ENCODE data around the gene SNRPE. TPM values are rescaled to one million over a fixed set of nuclear protein-coding genes. Genes with fewer than 3 reads are reported as not detected.

The SNRPE gene
- total and polyA plus RNA-seq, 2 experiments from 2014 or later = 66.2 to 504 TPM

DNA sequence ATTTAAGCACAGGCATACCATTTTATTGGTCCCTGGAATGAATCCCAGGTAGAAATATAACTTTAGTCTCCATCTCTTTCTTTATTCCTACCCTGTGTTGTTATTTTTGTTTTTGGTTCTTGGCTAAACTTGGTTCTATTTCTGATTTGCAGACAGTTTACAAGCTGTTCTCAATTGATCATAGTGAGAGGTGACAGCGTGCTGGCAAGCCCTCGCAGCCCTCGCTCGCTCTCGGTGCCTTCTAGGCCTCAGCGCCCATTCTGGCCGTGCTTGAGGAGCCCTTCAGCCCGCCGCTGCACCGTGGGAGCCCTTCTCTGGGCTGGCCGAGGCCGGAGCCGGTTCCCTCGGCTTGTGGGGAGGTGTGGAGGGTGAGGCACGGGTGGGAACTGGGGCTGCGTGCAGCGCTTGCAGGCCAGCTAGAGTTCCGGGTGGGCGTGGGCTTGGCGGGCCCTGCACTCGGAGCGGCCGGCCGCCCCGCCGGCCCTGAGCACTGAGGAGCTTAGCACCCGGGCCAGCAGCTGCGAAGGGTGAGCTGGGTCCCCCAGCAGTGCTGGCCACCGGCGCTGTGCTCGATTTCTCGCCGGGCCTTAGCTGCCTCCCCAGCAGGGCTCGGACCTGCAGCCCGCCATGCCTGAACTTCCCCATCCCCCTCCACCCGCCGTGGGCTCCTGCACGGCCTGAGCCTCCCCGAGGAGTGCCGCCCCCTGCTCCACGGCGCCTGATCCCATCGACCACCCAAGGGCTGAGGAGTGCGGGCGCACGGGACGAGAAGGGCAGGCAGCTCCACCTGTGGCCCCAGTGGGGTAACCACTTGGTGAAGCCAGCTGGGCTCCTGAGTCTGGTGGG lies 38.7 kb downstream of the SNRPE start:
- Histone ChIP-seq H3K36me3 (no peaks in the 10 kb centered on the region), H3K27me3 (no peaks in the 10 kb centered on the region), H3K4me3 (no peak overlapping the region), H3K27ac (no peak overlapping the region), H3K9me3 (ENCODE audit: low read depth) (no peaks in the 10 kb centered on the region), H3K4me1 (ENCODE audit: low read depth) (no peaks in the 10 kb centered on the region)
- TF ChIP-seq, protein P1, sequence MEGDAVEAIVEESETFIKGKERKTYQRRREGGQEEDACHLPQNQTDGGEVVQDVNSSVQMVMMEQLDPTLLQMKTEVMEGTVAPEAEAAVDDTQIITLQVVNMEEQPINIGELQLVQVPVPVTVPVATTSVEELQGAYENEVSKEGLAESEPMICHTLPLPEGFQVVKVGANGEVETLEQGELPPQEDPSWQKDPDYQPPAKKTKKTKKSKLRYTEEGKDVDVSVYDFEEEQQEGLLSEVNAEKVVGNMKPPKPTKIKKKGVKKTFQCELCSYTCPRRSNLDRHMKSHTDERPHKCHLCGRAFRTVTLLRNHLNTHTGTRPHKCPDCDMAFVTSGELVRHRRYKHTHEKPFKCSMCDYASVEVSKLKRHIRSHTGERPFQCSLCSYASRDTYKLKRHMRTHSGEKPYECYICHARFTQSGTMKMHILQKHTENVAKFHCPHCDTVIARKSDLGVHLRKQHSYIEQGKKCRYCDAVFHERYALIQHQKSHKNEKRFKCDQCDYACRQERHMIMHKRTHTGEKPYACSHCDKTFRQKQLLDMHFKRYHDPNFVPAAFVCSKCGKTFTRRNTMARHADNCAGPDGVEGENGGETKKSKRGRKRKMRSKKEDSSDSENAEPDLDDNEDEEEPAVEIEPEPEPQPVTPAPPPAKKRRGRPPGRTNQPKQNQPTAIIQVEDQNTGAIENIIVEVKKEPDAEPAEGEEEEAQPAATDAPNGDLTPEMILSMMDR (IDR thresholded peaks at IDR 0.05; ENCODE audit: low read depth, low read length) = no peak
- no peak for DNase-seq (ENCODE audit: low read depth in 1 of 2, low spot score in 1 of 2)

DNA sequence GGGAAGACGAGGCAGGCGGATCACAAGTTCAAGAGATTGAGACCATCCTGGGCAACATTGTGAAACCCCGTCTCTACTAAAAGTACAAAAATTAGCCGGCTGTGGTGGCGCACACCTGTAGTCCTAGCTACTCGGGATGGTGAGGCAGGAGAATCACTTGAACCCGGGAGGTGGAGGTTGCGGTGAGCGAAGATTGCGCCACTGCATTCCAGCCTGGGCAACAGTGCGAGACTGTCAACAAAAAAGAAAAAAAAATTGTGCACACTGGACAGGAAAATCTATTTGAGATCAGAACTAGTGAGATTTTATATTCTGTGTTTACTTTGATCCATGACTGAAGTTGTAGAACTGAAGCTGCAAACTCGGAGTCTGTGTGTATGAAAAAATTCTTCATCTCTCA lies 40.2 kb downstream of the SNRPE start:
- TF ChIP-seq, protein P1 (IDR thresholded peaks at IDR 0.05; ENCODE audit: low read depth, low read length) = no peak
- Histone ChIP-seq H3K36me3 (no peaks in the 10 kb centered on the region), H3K4me3 (no peak overlapping the region), H3K27ac (no peak overlapping the region), H3K4me1 (ENCODE audit: low read depth) (no peaks in the 10 kb centered on the region), H3K9me3 (ENCODE audit: low read depth) (no peaks in the 10 kb centered on the region), H3K27me3 (no peaks in the 10 kb centered on the region)
- no peak for DNase-seq (ENCODE audit: low read depth in 1 of 2, low spot score in 1 of 2)

- no peaks in the 10 kb centered on the region for H3K27me3 ChIP-seq
- TF ChIP-seq, protein P1 (IDR thresholded peaks at IDR 0.05; ENCODE audit: low read depth, low read length) = no peak
- H3K4me1 ChIP-seq (ENCODE audit: low read depth) = no peaks in the 10 kb centered on the region
- H3K27ac ChIP-seq = no peak overlapping the region
- H3K4me3 ChIP-seq = no peak overlapping the region
- no peaks in the 10 kb centered on the region for H3K9me3 ChIP-seq (ENCODE audit: low read depth)
- H3K36me3 ChIP-seq = no peaks in the 10 kb centered on the region
- no peak for DNase-seq (ENCODE audit: low read depth in 1 of 2, low spot score in 1 of 2)
Observed at GRCh38 chr1:203905275-203905674, 43.9 kb downstream of the SNRPE start.

GRCh38 chr1:203906932-203907331 lies 45.5 kb downstream of the SNRPE start:
- DNase-seq (ENCODE audit: low read depth in 1 of 2, low spot score in 1 of 2) = peak in 1 of 2 donors; percentile 88
- Histone ChIP-seq H3K4me1 (ENCODE audit: low read depth) (no peaks in the 10 kb centered on the region), H3K27ac (no peak overlapping the region), H3K9me3 (ENCODE audit: low read depth) (no peaks in the 10 kb centered on the region), H3K4me3 (no peak overlapping the region), H3K27me3 (no peaks in the 10 kb centered on the region), H3K36me3 (no peaks in the 10 kb centered on the region)
- TF ChIP-seq, protein P1 (IDR thresholded peaks at IDR 0.05; ENCODE audit: low read depth, low read length) = no peak

DNA sequence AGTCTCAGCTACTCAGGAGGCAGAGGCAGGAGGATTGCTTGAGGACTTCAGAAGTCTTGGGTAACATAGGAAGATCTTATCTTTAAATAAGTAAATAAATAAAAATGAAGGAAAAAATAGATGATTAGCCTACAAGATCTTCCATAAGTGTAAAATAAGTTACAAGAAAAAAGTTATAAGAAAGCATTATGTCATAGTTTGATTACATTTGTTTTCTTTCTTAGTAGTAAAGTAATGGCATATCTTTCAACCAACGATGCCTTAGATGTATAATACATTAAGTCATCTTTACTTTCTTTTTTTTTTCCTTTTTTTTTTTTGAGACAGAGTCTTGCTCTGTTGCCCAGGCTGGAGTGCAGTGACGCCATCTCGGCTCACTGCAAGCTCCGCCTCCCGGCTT lies 46.5 kb downstream of the SNRPE start:
- Histone ChIP-seq H3K36me3 (no peaks in the 10 kb centered on the region), H3K4me3 (no peak overlapping the region), H3K27me3 (no peaks in the 10 kb centered on the region), H3K9me3 (ENCODE audit: low read depth) (no peaks in the 10 kb centered on the region), H3K27ac (no peak overlapping the region), H3K4me1 (ENCODE audit: low read depth) (no peaks in the 10 kb centered on the region)
- DNase-seq (ENCODE audit: low read depth in 1 of 2, low spot score in 1 of 2) = no peak
- TF ChIP-seq, protein P1 (IDR thresholded peaks at IDR 0.05; ENCODE audit: low read depth, low read length) = no peak

Data from cardiac muscle cell (in vitro differentiated cells and primary cell).